Thyroid gland (tissue), 4 donors: ENCODE measurements around the gene EFNA3. TPM values are rescaled to one million over a fixed set of nuclear protein-coding genes. Genes with fewer than 3 reads are reported as not detected.

Source experiments
- DNase-seq, 2 donors: peaks; one replicate each; pipeline ENCODE4 v3.0.0-alpha.2; 2019
- H3K27ac ChIP-seq, 3 donors: fragments of 200-600 bp; sonication (generic); 1 replicate in 2 of 3; 2 replicates in 1 of 3; pipeline ENCODE4 v1.5.1; 2016 to 2019; ENCODE audit warnings: mild to moderate bottlenecking in 1 of 3, moderate library complexity in 1 of 3
- H3K27me3 ChIP-seq: fragments of 200-600 bp; sonication (generic); one replicate; pipeline ENCODE4 v1.5.1; 2019
- H3K36me3 ChIP-seq, 2 donors: fragments of 200-600 bp; sonication (generic); one replicate each; pipeline ENCODE4 v1.5.1; 2016 to 2019
- H3K4me1 ChIP-seq, 2 donors: fragments of 200-600 bp; sonication (generic); one replicate each; pipeline ENCODE4 v1.5.1; 2017 to 2019
- H3K4me3 ChIP-seq, 3 donors: fragments of 200-600 bp; sonication (generic); replicated peaks in 1 of 3; 1 replicate in 2 of 3; 2 replicates in 1 of 3; pipeline ENCODE4 v1.5.1; 2016; ENCODE audit warnings: mild to moderate bottlenecking in 1 of 3
- H3K9me3 ChIP-seq: fragments of 200-600 bp; sonication (generic); one replicate; pipeline ENCODE4 v1.5.1; 2017
- CTCF ChIP-seq, 6 experiments: fragments of 200-600 bp in 3 of 6; fragments of 450-650 bp in 3 of 6; sonication (generic) in 3 of 6; IDR thresholded peaks; one replicate each; pipeline ENCODE4 v1.5.1; 2016 to 2019; ENCODE audit warnings: antibody characterized with exemption in 6 of 6, mild to moderate bottlenecking in 2 of 6, inconsistent platforms in 1 of 6, moderate library complexity in 1 of 6
- POLR2A ChIP-seq, 2 donors: fragments of 450-650 bp; IDR thresholded peaks; one replicate each; pipeline ENCODE4 v1.6.1; 2017; ENCODE audit warnings: antibody characterized with exemption in 2 of 2, mild to moderate bottlenecking in 2 of 2, moderate library complexity in 1 of 2
- WGBS, 2 donors: methylation state at CpG; one replicate each; pipeline ENCODE4 v1.1.5; 2017; 5-methylcytosine and 5-hydroxymethylcytosine counted together
- intact Hi-C: fragments of 100-400 bp; cut with DNase I; formaldehyde crosslinking; loops from one replicate; pipeline ENCODE4 v1.15.1; 2023
- total RNA-seq, 4 donors: library from RNA; depleted of rRNA; stranded (reverse); fragments of >200 nt; gene quantifications; one replicate each; pipeline ENCODE4 v1.2.3, GENCODE V29; 2016

Gene EFNA3
- total RNA-seq, 4 donors from 2014 or later, result 1.2 to 2.9 (median 2.0) TPM

DNA sequence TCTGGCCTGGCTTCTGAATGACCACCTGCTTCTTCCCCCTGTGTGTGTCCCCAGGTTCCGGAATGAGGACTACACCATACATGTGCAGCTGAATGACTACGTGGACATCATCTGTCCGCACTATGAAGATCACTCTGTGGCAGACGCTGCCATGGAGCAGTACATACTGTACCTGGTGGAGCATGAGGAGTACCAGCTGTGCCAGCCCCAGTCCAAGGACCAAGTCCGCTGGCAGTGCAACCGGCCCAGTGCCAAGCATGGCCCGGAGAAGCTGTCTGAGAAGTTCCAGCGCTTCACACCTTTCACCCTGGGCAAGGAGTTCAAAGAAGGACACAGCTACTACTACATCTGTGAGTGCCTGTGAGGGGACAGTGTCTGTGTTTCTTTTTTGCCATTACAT, 52.6 kb downstream of the EFNA3 start:
- peak overlapping the region in 1 of 3 donors; percentile 82 for H3K4me3 ChIP-seq
- TF ChIP-seq POLR2A (IDR thresholded peaks at IDR 0.05) (peak in 1 of 2 donors; percentile 61), CTCF (IDR thresholded peaks at IDR 0.05) (no peak)
- peak overlapping the region; percentile 96 to 98 (median 98) for H3K27ac ChIP-seq

GRCh38 chr1:155131856-155132255, 53.2 kb downstream of the EFNA3 start:
- H3K27ac ChIP-seq, result peak overlapping the region; percentile 46 to 98 (median 96)
- H3K36me3 ChIP-seq, result peaks cover 33 to 36% of the 10 kb centered on the region in 2 donors
- H3K4me1 ChIP-seq, result peaks cover 59 to 60% of the 10 kb centered on the region in 2 donors
- TF ChIP-seq CTCF (IDR thresholded peaks at IDR 0.05) (no peak), POLR2A (IDR thresholded peaks at IDR 0.05) (no peak)
- intact Hi-C loops, result loop anchor here (5.0 kb wide), 1 partner anchor 35 kb away; no protein-coding TSS in a partner anchor
- 56 to 60% methylated on average over 2 of the region's 2 CpGs for WGBS, 2 donors
- no peaks in the 10 kb centered on the region for H3K9me3 ChIP-seq
- DNase-seq, result no peak
- H3K27me3 ChIP-seq, result no peaks in the 10 kb centered on the region
- no peak overlapping the region for H3K4me3 ChIP-seq

More for the DNA sequence above, 52.6 kb downstream of the EFNA3 start:
- 40 to 62% methylated on average over 8 of the region's 8 CpGs for WGBS, 2 donors
- Histone ChIP-seq H3K9me3 (no peaks in the 10 kb centered on the region), H3K27me3 (no peaks in the 10 kb centered on the region), H3K4me1 (peaks cover 61 to 62% of the 10 kb centered on the region in 2 donors), H3K36me3 (peaks cover 33 to 36% of the 10 kb centered on the region in 2 donors)
- intact Hi-C loops, result loop anchor here (5.0 kb wide), 1 partner anchor 36 kb away; no protein-coding TSS in a partner anchor
- DNase-seq, result peak; percentile 93 to 96

DNA sequence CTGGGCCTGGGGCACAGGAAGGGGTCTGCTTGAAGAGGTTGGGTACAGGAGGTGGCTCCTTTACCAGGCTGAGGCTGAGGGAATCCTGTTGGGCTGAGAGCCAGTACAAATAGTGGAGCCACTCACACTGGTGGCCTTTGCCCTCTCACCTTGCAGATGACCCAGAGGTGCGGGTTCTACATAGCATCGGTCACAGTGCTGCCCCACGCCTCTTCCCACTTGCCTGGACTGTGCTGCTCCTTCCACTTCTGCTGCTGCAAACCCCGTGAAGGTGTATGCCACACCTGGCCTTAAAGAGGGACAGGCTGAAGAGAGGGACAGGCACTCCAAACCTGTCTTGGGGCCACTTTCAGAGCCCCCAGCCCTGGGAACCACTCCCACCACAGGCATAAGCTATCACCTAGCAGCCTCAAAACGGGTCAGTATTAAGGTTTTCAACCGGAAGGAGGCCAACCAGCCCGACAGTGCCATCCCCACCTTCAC, 55.2 kb downstream of the EFNA3 start:
- intact Hi-C loops, result loop anchor here (5.0 kb wide), 1 partner anchor 33 kb away; no protein-coding TSS in a partner anchor
- 86% methylated on average over 3 to 6 of the region's 7 CpGs for WGBS, 2 donors
- peaks cover 57 to 70% of the 10 kb centered on the region in 2 donors for H3K4me1 ChIP-seq
- H3K4me3 ChIP-seq, result no peak overlapping the region
- TF ChIP-seq POLR2A (IDR thresholded peaks at IDR 0.05) (no peak), CTCF (IDR thresholded peaks at IDR 0.05) (no peak)
- H3K36me3 ChIP-seq, result peaks cover 33 to 36% of the 10 kb centered on the region in 2 donors
- no peaks in the 10 kb centered on the region for H3K9me3 ChIP-seq
- no peaks in the 10 kb centered on the region for H3K27me3 ChIP-seq
- no peak for DNase-seq
- H3K27ac ChIP-seq, result peak overlapping the region in 2 of 3 donors; percentile 96 to 98

DNA sequence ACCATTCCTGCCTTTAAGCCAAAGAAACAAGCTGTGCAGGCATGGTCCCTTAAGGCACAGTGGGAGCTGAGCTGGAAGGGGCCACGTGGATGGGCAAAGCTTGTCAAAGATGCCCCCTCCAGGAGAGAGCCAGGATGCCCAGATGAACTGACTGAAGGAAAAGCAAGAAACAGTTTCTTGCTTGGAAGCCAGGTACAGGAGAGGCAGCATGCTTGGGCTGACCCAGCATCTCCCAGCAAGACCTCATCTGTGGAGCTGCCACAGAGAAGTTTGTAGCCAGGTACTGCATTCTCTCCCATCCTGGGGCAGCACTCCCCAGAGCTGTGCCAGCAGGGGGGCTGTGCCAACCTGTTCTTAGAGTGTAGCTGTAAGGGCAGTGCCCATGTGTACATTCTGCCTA, 55.7 kb downstream of the EFNA3 start:
- H3K4me1 ChIP-seq, result peaks cover 54 to 71% of the 10 kb centered on the region in 2 donors
- H3K27ac ChIP-seq, result peak overlapping the region; percentile 87 to 98 (median 96)
- no peak overlapping the region for H3K4me3 ChIP-seq
- DNase-seq, result no peak
- peaks cover 33 to 36% of the 10 kb centered on the region in 2 donors for H3K36me3 ChIP-seq
- no peaks in the 10 kb centered on the region for H3K9me3 ChIP-seq
- WGBS, 2 donors, result 75 to 80% methylated on average over 1 of the region's 1 CpG
- no peak for TF ChIP-seq CTCF (IDR thresholded peaks at IDR 0.05)
- no peak for TF ChIP-seq POLR2A (IDR thresholded peaks at IDR 0.05)
- H3K27me3 ChIP-seq, result no peaks in the 10 kb centered on the region
- intact Hi-C loops, result loop anchor here (5.0 kb wide), 1 partner anchor 33 kb away; no protein-coding TSS in a partner anchor

DNA sequence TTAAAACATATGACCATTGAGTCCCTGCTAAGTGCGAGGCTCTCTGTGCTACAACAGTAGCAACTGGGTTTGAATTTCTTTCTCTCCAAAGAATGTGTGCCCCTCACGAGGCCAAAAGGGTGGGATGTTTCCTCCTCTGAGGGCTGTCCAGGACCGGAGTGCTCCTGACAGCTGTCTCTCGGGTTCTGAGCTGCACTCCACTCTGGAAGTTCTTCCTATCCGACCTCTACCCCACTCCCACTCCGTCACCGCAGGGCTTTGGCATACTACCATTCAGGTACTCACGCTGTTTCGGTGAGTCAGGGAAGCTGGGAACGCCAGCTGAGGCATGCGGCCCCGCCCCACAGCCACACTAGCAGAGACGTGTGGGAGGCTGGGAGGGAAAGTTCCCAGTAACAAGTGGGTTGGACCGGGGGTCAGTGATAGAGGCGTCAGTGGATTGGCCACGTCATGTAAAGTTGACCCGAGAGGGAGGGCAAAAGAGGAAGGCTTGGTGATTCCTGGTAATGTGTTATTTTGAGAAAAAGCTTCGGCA, 56.3 kb downstream of the EFNA3 start:
- WGBS, 2 donors, result 7 to 12% methylated on average over 18 of the region's 18 CpGs

More for the DNA sequence above, 56.3 kb downstream of the EFNA3 start:
- DNase-seq, result peak; percentile 96 to 97
- intact Hi-C loops, result loop anchor here (5.0 kb wide), 1 partner anchor 32 kb away; no protein-coding TSS in a partner anchor
- TF ChIP-seq CTCF (IDR thresholded peaks at IDR 0.05), result no peak
- no peak for TF ChIP-seq POLR2A (IDR thresholded peaks at IDR 0.05)
- Histone ChIP-seq H3K27me3 (no peaks in the 10 kb centered on the region), H3K4me3 (peak overlapping the region in 2 of 3 donors; percentile 58 to 64), H3K36me3 (peaks cover 33 to 36% of the 10 kb centered on the region in 2 donors), H3K9me3 (no peaks in the 10 kb centered on the region), H3K4me1 (peaks cover 55 to 70% of the 10 kb centered on the region in 2 donors), H3K27ac (peak overlapping the region; percentile 87 to 98 (median 96))
